ENCODE measurements around the gene SUSD2.

The SUSD2 gene

GRCh38 chr22:24156913-24157821, 24.1 kb upstream of the SUSD2 start:
- TF ChIP-seq CTCF (IDR thresholded peaks at IDR 0.05; ENCODE audit: low read depth, low read length) = peak; percentile 92

GRCh38 chr22:24157822-24158135, 23.5 kb upstream of the SUSD2 start:
- no peak overlapping the region for H3K4me3 ChIP-seq (replicated peaks in 1 of 2; ENCODE audit: low read depth in 2 of 2, low read length in 2 of 2)
- DNase-seq (ENCODE audit: low read depth in 2 of 2) = peak in 1 of 2 donors; percentile 9
- no peak for TF ChIP-seq CTCF (IDR thresholded peaks at IDR 0.05; ENCODE audit: low read depth, low read length)

More at GRCh38 chr22:24156913-24157821, 24.1 kb upstream of the SUSD2 start:
- peak overlapping the region; percentile 75 to 87 for H3K4me3 ChIP-seq (replicated peaks in 1 of 2; ENCODE audit: low read depth in 2 of 2, low read length in 2 of 2)
- DNase-seq (ENCODE audit: low read depth in 2 of 2) = peak; percentile 75

- H3K4me3 ChIP-seq (replicated peaks in 1 of 2; ENCODE audit: low read depth in 2 of 2, low read length in 2 of 2) = no peak overlapping the region
- DNase-seq (ENCODE audit: low read depth in 2 of 2) = no peak
- no peak for TF ChIP-seq CTCF (IDR thresholded peaks at IDR 0.05; ENCODE audit: low read depth, low read length)
Measured at GRCh38 chr22:24159650-24160049, 21.6 kb upstream of the SUSD2 start.

GRCh38 chr22:24160546-24160945, 20.7 kb upstream of the SUSD2 start:
- no peak for TF ChIP-seq CTCF (IDR thresholded peaks at IDR 0.05; ENCODE audit: low read depth, low read length)
- no peak overlapping the region for H3K4me3 ChIP-seq (replicated peaks in 1 of 2; ENCODE audit: low read depth in 2 of 2, low read length in 2 of 2)
- no peak for DNase-seq (ENCODE audit: low read depth in 2 of 2)

GRCh38 chr22:24161485-24161884, 19.8 kb upstream of the SUSD2 start:
- TF ChIP-seq CTCF (IDR thresholded peaks at IDR 0.05; ENCODE audit: low read depth, low read length) = no peak
- DNase-seq (ENCODE audit: low read depth in 2 of 2) = no peak
- no peak overlapping the region for H3K4me3 ChIP-seq (replicated peaks in 1 of 2; ENCODE audit: low read depth in 2 of 2, low read length in 2 of 2)

GRCh38 chr22:24161909-24162308, 19.4 kb upstream of the SUSD2 start:
- TF ChIP-seq CTCF (IDR thresholded peaks at IDR 0.05; ENCODE audit: low read depth, low read length) = no peak
- no peak for DNase-seq (ENCODE audit: low read depth in 2 of 2)
- H3K4me3 ChIP-seq (replicated peaks in 1 of 2; ENCODE audit: low read depth in 2 of 2, low read length in 2 of 2) = no peak overlapping the region
